Calu3 (cell line): Measurements from ENCODE around the gene FAM228A. TPM values are rescaled to one million over a fixed set of nuclear protein-coding genes. Genes with fewer than 3 reads are reported as not detected.

ENCODE experiments used
- BruUV-seq: library from RNA; stranded (reverse); fragments of 400-500 nt; replicated peaks from 2 replicates; lab custom pipeline; 2021; lab: Mats Ljungman, UMichigan
- CTCF ChIA-PET: fragments of 300-600 bp; sonication (Branson Sonifier 250); formaldehyde crosslinking; loops from one replicate; lab custom pipeline; 2022; ENCODE audit warnings: antibody characterized with exemption; lab: Charles Lee
- DNase-seq: peaks from one replicate; pipeline ENCODE4 v3.0.0; 2022
- H3K27ac Mint-ChIP-seq: one replicate; pipeline ENCODE4 v1.8.0; 2022; ENCODE audit warnings: mixed read lengths; ENCODE audit not compliant: unreplicated experiment
- H3K27me3 Mint-ChIP-seq: one replicate; pipeline ENCODE4 v1.8.0; 2022; ENCODE audit warnings: mixed read lengths; ENCODE audit not compliant: unreplicated experiment
- H3K36me3 Mint-ChIP-seq: one replicate; pipeline ENCODE4 v1.8.0; 2022; ENCODE audit warnings: mild to moderate bottlenecking, moderate library complexity, mixed read lengths; ENCODE audit not compliant: insufficient read depth, unreplicated experiment
- H3K4me1 Mint-ChIP-seq: one replicate; pipeline ENCODE4 v1.8.0; 2022; ENCODE audit warnings: mild to moderate bottlenecking, low read depth, mixed read lengths; ENCODE audit not compliant: unreplicated experiment
- H3K4me3 Mint-ChIP-seq: one replicate; pipeline ENCODE4 v1.8.0; 2022; ENCODE audit warnings: mild to moderate bottlenecking, low read depth, moderate library complexity, mixed read lengths; ENCODE audit not compliant: unreplicated experiment
- H3K9me3 Mint-ChIP-seq: one replicate; pipeline ENCODE4 v1.8.0; 2022; ENCODE audit warnings: low read depth, mixed read lengths; ENCODE audit not compliant: unreplicated experiment
- CTCF ChIP-seq: fragments of 200-600 bp; IDR thresholded peaks from one replicate; pipeline ENCODE4 v1.8.0; 2022; ENCODE audit warnings: antibody characterized with exemption; ENCODE audit not compliant: unreplicated experiment
- intact Hi-C: fragments of 100-400 bp; cut with micrococcal nuclease; formaldehyde crosslinking; loops from one replicate; pipeline ENCODE4 v1.10.0; 2022; ENCODE audit not compliant: unreplicated experiment
- total RNA-seq: library from RNA; stranded (reverse); gene quantifications from 2 replicates; pipeline ENCODE4 v1.2.3, GENCODE V29; 2022

Gene FAM228A
- total RNA-seq, 1 experiment from 2014 or later = not detected

GRCh38 chr2:24199968-24200590 lies 25.2 kb downstream of the FAM228A start:
- H3K9me3 Mint-ChIP-seq = peaks cover 5% of the 10 kb centered on the region
- H3K36me3 Mint-ChIP-seq = peaks cover 7% of the 10 kb centered on the region
- no peak for DNase-seq
- H3K27ac Mint-ChIP-seq = no peak overlapping the region
- intact Hi-C loops = no loop called here
- no TSS peak for BruUV-seq
- no peaks in the 10 kb centered on the region for H3K4me1 Mint-ChIP-seq
- H3K27me3 Mint-ChIP-seq = no peaks in the 10 kb centered on the region
- CTCF ChIA-PET = no interaction called here
- H3K4me3 Mint-ChIP-seq = no peak overlapping the region
- TF ChIP-seq CTCF = no peak

- H3K4me1 Mint-ChIP-seq = no peaks in the 10 kb centered on the region
- no peak for DNase-seq
- CTCF ChIA-PET = no interaction called here
- peaks cover 7% of the 10 kb centered on the region for H3K36me3 Mint-ChIP-seq
- TF ChIP-seq CTCF = no peak
- no peaks in the 10 kb centered on the region for H3K27me3 Mint-ChIP-seq
- peaks cover 5% of the 10 kb centered on the region for H3K9me3 Mint-ChIP-seq
- no peak overlapping the region for H3K27ac Mint-ChIP-seq
- intact Hi-C loops = no loop called here
- no peak overlapping the region for H3K4me3 Mint-ChIP-seq
- BruUV-seq = no TSS peak
Measured at GRCh38 chr2:24200799-24201198, 25.9 kb downstream of the FAM228A start.

DNA sequence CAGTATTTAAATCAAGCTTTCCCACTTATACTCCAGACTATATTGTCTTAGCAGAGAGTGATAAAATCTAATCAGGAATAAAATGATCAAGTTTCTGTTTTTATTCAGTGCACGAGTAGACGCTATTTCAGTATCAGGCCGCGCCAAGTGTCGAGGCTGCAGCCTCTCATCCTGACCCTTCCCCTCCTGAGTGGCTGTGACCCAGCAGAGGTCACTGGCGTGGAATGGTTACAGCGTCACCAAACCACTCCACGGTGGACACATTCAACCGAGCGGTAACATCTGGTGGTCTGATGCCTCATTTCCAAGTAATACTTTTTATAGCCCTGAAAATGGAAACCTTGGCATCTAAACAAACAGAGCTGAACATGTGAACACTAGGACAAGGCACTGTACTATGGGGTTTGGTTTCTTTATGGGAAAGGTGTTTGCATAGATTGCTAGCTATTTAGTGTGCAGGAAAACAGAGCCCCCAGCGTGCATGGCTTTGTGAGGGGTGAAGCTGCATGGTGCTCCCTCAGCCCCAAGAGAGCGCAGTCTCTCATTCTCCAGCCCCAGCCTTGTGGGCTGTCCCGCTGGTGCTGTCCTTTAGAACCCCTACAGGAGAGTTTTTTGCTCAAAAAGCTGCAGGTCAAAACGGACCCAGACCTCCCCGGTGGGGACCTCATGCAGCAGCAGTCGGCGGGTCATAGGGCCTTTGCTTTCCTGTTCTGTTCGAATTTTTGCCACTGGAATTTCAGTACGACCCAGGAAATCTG lies 28.4 kb downstream of the FAM228A start:
- no peak for DNase-seq
- Mint-ChIP-seq H3K27ac (no peak overlapping the region), H3K4me1 (no peaks in the 10 kb centered on the region), H3K27me3 (no peaks in the 10 kb centered on the region), H3K36me3 (peaks cover 7% of the 10 kb centered on the region), H3K4me3 (no peak overlapping the region), H3K9me3 (no peaks in the 10 kb centered on the region)
- CTCF ChIA-PET = no interaction called here
- TF ChIP-seq CTCF = no peak
- intact Hi-C loops = no loop called here
- BruUV-seq = no TSS peak

GRCh38 chr2:24203787-24204150 lies 28.9 kb downstream of the FAM228A start:
- CTCF ChIA-PET = no interaction called here
- peaks cover 7% of the 10 kb centered on the region for H3K36me3 Mint-ChIP-seq
- no peak for DNase-seq
- H3K27me3 Mint-ChIP-seq = no peaks in the 10 kb centered on the region
- TF ChIP-seq CTCF = no peak
- H3K4me1 Mint-ChIP-seq = no peaks in the 10 kb centered on the region
- H3K27ac Mint-ChIP-seq = no peak overlapping the region
- no peaks in the 10 kb centered on the region for H3K9me3 Mint-ChIP-seq
- no peak overlapping the region for H3K4me3 Mint-ChIP-seq
- no TSS peak for BruUV-seq
- intact Hi-C loops = no loop called here
